Hematopoietic multipotent progenitor cell (in vitro differentiated cells): ENCODE data around the gene OR56A3. TPM values are rescaled to one million over a fixed set of nuclear protein-coding genes. Genes with fewer than 3 reads are reported as not detected.
"Not testable (repeated sequence)": the region's sequence is repeated elsewhere in the genome, so short reads cannot be mapped to it uniquely, and the experiment has no call there.

Source experiments
- DNase-seq, 3 donors: peaks; one replicate each; pipeline ENCODE4 v3.0.0-alpha.2; 2011 to 2015; ENCODE audit warnings: low read depth in 2 of 3, low spot score in 2 of 3
- total RNA-seq: library from RNA; depleted of rRNA; stranded (reverse); fragments of >200 nt; gene quantifications from one replicate; pipeline ENCODE4 v1.2.3, GENCODE V29; 2012

Gene OR56A3
- total RNA-seq, result not detected

DNA sequence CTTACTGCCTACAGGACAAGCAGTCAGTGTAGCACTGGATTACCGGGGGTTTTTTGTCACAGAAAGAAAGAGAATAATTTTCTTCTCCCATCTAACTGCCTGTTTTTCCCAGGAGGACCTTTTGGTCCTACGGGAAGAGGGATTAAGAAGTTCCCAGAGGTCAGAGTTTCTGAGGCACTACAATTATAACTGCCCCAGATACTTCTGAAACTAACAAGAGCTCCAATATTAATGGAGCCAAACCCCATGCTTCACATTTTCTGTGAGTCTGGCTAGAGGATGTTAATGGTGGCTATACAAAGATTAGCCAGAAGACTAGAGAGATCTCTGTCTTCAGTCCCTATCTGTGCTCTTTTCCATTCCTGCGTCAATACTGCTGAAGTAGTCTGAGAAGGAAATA is at the start of gene OR56A3:
OR56A3 (plus strand) TSS at position 301 of the 400 bp plus-strand sequence. CDS start 5,096 bp downstream, outside the sequence.
- no peak for DNase-seq

- DNase-seq, result no peak
These were observed 49.1 kb upstream of the OR56A3 start, which contains the start of gene OR52E5 for GRCh38 chr11:5892908-5893307. Gene OR52E5 (plus strand): TSS chr11:5893208. CDS start chr11:5900777, 7,569 bp downstream.

GRCh38 chr11:5899534-5899933 is 42.5 kb upstream of the OR56A3 start:
- no peak for DNase-seq

DNA sequence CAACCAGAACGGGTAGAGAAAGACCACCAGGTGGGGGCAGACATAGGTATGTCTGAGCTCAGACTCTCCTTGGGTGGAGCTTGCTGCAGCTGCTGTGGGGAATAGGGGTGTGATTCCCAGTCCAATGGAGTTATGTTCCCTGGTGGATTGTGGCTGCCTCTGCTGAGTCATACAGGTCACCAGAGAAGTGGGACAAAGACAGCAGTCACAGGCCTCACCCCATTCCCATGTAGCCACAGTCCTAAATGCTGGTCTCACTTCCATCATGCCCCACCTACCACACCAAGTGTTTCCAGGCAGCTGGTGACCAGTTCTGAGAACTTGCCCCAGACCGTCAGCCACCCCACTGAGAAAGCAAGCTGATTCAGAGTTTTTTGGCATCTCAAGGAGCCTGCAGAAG is 31.5 kb upstream of the OR56A3 start:
- DNase-seq, result no peak

DNA sequence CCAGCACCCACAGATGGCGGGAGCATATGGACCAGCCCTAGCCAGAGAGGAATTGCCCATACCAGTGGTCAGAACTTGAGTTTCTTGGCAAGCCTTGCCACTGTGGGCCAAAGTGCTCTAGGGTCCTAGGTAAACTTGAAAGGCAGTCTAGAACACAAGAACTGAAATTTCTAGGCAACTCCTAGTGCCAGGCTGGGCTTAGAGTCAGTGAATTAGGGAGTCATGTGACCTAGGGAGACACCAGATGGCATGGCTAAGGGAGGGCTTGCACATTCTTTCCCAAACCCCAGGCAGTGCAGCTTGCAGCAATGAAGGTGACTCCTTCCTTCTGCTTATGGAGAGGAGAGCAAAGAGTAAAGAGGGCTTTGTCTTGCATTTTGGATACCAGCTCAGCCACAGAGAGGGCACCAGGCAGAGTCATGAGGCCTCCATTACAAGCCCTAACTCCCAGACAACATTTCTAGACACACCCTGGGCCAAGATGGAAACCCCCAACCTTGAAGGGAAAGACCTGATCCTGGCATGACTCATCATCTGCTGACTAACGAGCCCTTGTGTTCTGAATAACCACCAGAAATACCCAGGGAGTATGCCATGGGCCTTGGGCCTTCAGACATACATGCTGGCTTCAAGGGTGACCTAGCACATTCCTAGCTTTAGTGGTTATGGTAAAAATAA is 19.2 kb upstream of the OR56A3 start:
- DNase-seq, result no peak

GRCh38 chr11:5923427-5923776 is 18.6 kb upstream of the OR56A3 start:
- no peak for DNase-seq

GRCh38 chr11:5923794-5924193 is 18.3 kb upstream of the OR56A3 start:
- DNase-seq, result no peak

- no peak for DNase-seq
These were observed 13.8 kb upstream of the OR56A3 start for GRCh38 chr11:5928271-5928670.

GRCh38 chr11:5928811-5929210 is 13.2 kb upstream of the OR56A3 start:
- DNase-seq, result no peak

DNA sequence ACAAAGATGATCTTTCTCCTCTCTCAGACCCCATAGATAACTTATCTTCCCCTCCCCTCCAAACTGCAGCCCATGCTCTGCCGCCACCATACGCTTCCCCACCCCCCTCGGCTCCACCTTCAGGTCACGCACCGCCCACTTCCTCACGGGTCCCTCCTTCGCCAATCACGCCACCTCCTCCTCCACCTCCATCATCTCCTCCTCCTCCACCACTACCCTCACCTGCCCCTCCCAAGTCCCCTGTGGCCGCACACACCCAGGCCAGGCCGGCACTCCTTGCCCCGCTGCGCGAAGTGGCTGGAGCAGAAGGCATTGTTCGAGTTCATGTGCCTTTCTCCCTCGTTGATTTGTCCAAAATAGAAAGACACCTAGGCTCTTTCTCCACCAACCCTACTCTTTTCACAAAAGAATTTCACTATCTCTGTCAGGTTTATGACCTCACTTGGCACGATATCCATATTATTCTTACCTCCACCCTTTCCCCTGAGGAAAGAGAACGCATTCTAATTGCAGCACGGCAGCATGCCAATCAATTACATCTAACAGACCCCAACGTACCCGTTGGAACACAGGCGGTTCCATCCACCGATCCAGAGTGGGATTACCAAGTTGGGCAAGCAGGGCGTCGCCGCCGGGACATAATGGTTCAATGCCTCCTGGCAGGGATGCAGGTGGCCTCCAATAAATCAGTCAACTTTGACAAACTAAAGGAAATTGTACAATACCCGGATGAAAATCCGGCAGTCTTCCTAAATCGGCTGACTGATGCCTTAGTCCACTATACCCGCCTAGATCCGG is 12.3 kb upstream of the OR56A3 start:
- no peak for DNase-seq

DNA sequence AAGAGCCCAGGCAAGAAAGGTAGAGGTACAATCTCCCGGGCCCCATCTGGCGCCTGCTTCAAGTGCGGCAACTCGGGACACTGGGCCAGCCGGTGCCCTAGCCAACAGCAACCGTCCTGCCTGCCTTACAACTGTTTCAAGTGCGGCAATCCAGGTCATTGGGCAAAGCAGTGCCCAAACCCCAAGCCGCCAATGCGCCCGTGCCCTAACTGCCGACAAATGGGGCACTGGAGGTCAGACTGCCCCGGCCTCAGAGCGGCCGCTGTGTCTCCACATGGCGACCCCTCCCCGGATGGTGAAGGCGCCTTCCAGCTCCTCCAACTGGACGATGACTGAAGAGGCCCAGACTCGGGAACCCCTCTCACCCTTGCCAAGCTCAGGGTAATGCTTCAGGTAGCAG is 11.4 kb upstream of the OR56A3 start:
- DNase-seq, result no peak

DNA sequence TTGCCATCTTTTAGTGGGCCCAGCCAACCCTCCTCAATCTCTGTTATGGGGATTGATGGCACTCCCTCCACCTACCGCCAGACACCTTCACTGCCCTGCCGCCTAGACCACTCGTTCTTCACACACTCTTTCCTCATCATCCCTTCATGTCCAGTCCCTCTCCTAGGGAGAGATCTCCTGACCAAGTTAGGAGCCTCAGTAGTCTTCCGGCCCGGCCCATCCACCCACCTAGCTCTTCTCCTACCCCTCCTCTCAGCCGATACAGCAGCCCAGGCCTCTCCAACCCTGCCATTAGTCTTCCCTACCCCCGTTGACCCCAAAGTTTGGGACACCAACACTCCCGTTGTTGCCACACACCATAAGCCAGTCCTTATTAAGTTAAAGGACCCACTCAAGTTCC is 11.0 kb upstream of the OR56A3 start:
- DNase-seq, result no peak

GRCh38 chr11:5932671-5933070 is 9.4 kb upstream of the OR56A3 start:
- no peak for DNase-seq

- DNase-seq, result no peak
These were observed 8.9 kb upstream of the OR56A3 start for GRCh38 chr11:5933116-5933515.

DNA sequence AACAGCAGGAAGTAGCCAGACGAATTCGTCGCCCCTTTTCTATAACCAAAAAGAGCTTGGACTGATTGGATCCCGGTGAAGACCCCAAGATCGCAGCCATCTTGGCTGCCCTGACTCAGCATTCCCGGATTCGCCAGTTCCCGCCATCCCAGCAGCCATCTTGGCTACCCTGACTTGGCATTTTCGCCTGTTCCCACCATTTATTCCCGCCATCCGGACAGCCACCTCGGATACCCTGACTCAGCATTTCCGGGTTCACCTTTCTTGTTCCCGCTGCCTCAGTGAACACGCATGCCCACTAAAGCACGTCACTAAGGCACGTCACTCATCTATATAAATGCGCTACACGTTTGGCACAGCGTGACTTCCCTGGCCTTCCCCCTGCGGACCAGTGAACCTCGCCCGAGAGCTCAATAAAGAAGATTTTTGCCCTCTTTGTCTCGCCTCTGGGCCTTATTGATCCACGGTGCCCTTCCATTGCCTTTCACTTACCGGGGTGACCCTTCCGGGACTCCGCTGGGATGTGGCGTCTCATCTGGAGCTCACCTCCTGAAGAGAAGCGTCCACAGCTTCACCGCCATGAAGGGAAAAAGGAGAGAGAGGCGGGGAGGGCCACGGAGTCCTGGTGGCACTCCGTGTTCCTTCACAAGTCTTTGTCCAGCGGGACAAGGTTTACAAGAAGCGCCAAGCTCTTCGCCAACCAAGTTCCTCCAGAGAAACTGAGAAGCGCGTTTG is 4.0 kb upstream of the OR56A3 start:
- DNase-seq, result no peak

DNA sequence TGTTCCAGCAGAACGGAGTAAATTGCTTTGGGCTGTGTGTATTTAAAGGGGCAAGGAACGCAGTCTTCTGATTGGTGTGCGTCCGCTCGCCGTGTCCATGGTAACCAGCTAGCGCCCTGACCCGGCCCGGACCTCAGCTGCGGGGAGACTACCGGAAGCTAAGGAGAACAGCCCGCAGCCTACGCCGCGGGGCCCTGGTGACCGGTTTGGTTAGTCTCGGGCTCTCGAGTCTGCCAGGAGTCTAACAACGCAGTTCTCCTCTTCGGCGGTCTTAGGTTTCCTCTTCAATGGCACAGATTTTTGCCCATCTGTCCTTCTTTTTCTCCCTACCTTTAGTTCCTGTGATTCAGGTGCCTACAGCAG is 3.5 kb upstream of the OR56A3 start:
- DNase-seq, result no peak

- no peak for DNase-seq
These were observed 1.3 kb upstream of the OR56A3 start for GRCh38 chr11:5940748-5941147.

DNA sequence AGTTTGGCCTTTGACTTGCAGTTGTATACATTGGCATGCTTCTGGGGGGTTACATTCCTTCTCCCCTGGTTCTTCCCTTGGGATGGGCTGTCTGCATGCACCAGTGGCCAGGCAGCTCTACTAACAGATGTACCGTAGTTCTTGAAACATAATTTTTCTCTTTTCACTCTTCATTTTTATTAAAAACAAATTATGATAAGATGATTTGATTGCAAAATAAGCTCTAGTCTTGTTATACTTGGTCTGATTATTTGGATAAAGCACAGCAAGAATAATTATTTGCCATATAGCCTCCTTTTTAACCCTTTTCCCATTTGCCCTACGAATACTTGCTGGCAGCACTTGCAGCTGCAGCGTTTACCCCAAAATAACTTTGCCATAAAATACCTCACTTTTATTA is 13.5 kb downstream of the OR56A3 start:
- DNase-seq, result no peak

DNA sequence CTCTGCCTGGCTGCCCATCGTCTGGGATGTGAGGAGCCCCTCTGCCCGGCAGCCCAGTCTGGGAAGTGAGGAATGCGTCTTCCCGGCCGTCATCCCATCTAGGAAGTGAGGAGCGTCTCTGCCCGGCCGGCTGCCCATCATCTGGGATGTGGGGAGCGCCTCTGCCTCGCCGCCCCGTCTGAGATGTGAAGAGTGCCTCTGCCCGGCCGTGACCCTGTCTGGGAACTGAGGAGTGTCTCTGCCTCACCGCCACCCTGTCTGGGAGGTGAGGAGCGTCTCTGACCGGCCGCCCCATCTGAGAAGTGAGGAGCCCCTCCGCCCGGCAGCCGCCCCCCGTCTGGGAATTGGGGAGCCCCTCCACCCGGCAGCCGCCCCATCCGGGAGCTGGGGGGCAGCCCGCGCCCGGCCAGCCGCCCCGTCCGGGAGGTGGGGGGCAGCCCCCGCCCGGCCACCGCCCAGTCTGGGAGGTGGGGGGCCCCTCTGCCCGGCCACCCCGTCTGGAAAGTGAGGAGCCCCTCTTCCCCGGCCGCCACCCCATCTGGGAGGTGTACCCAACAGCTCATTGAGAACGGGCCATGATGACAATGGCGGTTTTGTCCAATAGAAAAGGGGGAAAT is 18.8 kb downstream of the OR56A3 start:
- DNase-seq, result not testable (repeated sequence)

DNA sequence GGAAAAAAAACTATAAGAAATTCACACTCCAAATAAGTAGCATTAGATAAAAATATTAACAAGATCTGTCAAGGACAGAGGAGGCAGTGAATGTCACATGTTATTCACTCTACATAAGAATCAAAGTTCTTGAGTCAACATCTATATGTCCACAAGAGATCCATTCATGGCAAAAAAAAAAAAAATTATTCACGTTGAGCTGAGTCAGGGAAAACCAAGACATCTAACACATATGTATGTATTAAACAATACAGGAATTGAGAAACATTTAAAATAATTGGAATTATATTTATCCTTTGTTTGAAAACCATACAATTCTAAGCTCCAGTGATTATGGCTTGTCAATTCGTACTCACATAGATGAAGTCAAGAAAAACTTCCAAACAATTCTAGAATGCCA is 24.9 kb downstream of the OR56A3 start:
- no peak for DNase-seq

GRCh38 chr11:5967708-5968107 is 25.7 kb downstream of the OR56A3 start:
- no peak for DNase-seq
